HG02852 (cell line): Measurements from ENCODE around the gene DDN.

Experiments
- ATAC-seq: cut with Tn5 transposase; IDR thresholded peaks from one replicate; pipeline ENCODE4 v1.9.1; 2021; ENCODE audit warnings: mild to moderate bottlenecking, moderate library complexity; ENCODE audit not compliant: unreplicated experiment

The DDN gene

DNA sequence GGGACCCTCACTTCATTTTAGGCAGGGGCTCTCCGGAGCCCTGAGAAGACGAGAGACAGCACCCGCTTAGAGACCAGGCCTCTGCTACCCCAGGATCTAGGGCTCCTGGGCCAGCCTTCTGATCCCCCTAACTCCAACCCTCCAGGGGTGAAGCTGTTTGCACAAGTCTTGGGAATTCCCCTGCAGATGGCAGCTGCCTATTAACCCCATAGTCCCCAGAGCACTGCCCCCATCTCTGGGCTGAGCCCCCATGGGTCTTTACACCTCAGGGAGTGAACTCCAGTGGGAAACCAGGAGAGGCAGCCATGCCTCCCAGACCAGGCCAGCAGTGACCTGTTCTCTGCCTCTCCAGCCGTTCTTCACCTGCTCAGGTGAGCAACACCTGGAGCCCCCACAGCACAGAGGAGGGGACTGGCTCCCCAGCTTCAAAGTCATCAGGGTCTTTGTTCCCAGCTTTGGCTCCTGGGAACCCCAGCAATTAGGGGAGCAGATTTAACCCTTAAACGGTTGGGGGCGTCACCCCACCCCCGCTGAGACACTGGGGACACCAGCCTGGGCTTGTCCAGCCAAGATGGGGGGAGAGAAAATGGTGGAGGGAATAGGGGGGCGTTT is 29.9 kb downstream of the DDN start:
- no peak for ATAC-seq

DNA sequence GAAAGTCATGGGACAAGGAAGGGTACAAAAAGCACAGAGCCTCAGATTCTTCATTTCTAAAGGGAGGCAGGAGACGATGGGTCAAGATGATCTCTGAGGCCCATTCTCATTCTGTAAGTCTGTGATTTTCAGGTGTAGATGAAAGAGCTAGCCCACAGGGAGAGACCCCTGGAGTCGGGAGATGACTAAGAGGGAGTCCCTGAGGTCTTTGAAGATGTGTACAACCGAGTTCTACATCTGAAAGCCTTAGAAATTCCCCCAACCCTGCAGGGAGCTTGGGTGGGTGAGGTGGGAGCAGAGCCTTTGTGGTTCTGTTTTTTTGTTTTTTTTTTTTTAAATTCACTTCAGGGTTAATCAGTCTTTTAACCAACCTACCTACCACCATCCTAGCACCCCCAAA is 30.7 kb downstream of the DDN start:
- no peak for ATAC-seq

DNA sequence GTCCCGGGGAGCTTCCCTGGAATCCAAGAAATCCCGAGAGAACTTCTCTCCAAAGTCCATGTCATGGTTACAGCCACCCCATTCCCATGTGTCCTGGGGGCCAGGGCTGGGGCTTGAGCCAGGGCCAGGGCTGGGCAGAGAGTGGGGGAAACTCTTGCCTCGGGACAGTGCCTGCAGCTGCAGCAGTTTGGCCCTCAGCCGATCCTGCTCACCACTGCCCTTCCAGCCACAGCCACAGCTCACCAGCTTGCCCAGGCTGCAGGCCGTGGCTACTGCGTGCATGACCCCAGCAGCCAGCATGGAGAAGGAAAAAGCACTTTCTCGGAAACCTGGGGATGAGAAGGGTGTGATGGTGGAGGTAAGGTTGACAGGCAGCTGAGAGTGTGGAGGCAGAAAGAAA is 31.2 kb downstream of the DDN start:
- no peak for ATAC-seq

DNA sequence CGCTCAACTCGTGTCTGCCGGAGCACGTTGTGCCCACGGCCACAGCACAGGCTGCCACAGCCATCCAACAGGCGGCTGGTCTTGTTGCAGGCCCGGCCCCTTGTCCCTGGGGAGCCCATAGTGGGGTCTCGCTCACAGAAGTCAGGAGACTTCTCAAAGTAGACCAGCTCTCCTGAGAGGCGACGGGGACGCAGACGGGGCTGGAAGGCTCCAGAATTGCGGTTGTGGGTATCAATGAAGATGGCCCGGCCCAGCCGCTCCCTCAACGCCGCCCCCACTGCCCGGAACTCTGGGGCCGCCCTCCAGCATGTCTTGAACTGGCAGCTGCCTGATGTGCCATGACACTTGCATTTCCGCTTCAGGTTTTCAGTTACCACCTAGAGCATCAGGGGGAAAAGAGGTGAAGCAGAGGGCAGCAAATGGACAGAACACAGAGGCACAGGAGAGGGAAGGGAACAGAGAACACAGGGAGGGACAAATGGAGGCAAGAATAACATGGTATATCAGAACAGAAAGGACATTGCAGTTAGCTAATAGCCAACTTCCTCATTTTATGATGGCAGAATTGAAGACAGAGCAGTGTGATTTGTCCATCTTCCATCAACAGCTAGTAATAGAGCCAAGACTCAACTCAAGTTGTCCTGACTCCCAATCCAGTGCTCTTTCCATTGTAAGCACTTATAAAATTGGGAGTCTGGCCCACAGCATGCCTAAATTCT is 32.8 kb downstream of the DDN start:
- ATAC-seq, result no peak

DNA sequence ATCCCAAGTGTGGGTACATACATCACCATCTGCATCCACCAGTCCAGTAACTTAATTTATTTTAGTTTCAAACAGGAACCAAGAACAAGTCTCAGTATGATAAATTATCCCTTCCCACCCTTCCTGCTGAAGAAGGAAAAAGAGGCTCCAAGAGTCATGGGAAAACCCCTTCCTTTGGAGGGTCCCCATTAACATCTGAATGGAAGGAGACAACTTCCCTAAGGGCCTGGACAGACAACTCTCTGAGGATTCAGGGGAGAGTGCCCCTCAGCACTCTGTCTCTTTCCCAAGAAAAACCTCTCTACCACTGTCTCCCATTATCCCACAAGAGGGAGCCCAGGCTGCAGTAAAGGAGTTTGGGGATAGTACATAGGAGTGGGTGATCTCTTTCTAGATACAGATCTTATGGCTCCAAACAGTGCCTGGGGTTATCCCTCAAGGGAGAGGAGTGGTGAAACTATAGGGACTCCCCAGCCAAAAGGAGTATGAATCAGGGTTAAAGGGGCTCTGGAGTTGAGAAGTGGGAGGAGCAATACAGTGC is 33.8 kb downstream of the DDN start:
- no peak for ATAC-seq

DNA sequence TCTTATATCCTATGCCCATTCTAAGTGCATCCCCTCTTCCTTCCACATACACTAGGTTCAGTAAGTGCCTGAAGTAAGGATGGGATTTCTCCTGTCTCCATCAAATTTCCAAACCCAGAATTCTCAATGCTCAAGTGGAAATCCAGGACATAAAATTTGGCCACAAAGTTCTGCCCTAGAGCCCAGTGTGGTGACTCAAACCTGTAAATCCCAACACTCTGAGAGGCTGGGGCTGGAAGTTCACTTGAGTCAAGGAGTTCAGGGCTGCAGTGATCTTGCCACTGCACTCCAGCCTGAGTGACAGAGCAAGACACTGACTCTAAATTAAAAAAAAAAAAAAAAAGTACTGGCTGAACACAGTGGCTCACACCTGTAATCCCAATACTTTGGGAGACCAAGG is 37.4 kb downstream of the DDN start:
- ATAC-seq, result no peak

DNA sequence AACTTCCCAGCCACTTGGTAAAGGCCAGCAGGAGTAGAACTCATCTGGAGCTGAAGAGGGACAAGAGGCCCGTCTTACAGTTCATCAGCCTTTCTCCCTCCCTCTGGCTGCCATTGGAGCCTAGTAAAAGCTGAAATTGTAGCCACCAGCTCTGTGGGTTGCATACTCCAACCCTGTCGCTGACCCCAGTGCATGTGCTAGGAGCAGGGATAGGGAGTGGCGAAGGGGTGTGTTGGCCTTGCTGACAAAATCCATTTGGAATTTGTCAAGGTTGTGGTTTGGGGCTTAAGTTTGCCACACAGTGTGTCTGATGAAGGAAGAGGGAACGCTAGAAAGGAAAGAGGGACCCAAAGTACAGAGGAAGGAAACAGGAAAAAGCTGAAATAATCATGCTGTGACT is 37.8 kb downstream of the DDN start:
- ATAC-seq, result no peak

DNA sequence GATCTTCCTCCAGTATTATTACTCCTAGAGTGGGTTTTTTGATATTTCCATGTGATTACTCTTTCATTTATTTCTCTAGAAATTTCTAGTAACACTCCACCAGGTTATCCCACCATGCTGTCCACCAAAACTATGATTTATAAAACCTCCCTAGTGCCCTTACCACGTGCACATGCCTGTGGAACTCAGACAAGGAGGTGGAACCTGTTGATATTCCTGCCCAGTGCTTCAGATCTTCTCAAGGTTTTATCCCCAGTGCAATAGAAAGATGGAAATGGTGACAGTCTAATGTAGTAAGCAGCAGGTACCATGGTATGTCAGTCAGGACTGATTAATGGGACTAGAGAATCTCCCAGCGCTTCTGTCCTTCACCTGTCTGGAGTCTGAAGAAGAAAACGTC is 38.3 kb downstream of the DDN start:
- no peak for ATAC-seq

DNA sequence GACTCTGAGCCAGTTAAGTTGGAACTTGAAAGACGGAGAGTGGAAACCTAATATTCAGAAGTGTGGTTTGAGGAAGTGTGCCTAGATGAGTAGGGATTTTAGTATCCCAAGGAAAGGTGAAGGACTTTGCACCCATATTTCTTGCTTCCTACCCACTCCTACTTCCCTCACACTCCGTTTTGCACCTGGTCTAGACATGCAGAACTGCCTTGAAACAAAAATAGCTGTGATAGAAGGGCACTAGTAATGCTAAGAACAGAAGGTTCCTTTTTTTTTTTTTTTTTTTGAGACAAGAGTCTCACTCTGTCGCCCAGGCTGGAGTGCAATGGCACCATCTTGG is 41.2 kb downstream of the DDN start:
- no peak for ATAC-seq

DNA sequence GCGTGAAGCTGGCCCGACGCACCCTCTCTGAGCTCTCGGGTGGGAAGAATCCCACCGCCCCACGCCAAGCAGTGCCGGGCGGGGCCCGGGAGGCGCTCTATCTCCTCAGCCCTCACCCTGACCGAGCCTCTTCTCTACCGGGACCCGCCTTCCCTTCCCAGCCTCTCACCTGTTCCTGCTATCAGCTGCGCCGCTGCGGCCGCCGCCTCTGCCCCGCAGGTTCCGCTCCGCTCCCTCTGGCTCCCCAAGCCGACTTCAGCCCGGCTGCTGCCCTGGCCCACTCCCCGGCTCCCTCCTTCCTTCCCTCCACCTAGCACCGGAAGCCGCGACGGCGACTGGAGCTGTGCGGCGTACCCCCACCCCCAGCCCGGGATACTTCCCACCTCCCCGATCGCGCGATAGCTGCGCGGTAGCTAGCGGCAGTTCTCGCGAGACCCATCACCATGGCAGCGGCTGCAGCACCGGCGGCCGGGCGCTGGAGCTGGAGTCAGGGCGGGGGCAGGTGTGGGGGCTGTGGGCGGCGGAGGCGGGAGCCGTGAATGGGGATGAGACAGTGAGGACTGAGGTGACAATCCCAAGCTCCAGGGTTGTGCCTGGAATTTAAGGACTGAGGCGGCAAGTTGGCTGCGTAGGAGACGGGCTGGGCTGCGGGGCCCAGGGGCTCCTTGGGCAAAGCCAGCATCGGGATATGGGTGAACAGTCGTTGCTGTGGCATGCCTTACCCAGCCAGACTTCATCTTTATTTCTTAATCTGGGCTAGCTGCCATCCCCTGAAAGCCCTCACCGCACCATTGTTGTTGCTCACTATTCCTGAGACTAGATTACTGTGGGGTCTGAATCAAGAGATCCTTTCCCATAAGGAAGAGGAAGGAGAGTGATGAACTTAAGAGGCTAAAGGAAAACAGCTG is 41.8 kb downstream of the DDN start, which contains the start of gene ARF3:
Gene ARF3, minus strand, starts transcription at position 347 of the 908 bp plus-strand sequence. CDS start 16,392 bp downstream, outside the sequence.
- ATAC-seq, result peak; percentile 82

DNA sequence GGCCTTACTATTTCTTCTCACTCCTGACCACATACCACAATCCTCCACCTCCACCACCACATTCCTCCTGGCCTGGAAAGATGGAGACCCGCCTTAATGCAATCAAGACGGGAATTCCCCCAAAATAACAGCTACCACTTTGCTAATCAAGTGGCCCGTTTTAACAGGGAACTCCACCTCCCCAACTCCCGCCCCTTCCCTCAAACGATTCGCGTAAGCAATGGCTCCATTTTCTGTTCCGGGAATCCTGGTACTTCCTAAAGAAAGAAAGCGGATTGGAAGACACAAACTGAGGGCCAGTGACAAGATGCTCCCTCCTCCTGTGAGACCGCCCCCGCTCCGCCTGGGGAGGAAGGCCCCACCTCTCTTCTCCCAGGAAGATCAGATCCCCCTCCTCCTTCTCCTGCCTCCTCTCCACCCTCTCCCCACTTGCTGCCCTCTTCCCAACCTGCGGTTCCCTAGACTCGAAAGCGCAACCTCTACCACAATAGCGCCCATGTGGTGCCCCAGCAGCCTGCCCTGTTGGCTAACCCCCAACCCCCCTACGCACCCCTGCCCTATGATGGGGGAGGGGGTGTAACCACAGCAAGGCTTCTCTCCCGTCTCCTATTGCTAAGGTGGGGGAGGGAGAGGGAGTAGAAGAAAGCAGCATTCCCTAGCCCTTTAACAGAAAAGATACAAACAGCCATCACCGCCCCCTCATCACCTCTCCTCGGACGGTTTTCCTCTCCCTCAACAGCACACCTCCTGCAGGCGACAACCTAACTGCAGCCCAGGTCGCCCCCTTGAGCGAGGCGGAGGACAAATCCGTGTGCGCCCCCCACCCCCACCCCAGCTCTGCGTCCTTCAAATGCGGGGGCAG is 42.7 kb downstream of the DDN start:
- peak; percentile 19 for ATAC-seq

DNA sequence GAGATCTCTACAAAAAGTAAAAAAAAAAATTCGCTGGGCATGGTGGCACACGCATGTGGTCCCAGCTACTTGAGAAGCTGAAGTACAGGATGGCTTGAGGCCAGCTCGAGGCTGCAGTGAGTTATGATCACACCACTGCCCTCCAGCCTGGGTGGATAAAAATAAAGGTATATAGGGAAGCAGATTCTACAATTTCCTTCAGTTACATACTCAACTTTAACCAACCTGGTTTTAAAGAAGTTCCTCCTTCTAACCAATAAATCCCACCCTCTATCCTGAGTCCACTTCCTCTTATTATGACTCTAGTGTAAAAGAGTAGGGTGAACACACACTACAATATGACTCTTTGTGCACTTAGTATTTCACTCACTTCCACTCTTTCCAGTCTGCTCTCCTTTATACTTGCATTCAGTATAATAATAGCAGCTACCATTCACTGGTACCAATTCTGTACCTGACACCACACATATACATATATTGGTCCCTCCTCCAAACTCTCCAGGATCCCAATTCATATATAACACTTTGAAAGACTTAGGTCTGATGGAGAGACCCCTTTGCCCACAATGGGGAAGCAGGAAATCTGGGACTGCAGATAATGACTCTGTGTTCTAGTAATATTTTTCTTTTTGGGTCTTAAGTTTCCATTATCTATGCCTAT is 44.2 kb downstream of the DDN start:
- no peak for ATAC-seq

DNA sequence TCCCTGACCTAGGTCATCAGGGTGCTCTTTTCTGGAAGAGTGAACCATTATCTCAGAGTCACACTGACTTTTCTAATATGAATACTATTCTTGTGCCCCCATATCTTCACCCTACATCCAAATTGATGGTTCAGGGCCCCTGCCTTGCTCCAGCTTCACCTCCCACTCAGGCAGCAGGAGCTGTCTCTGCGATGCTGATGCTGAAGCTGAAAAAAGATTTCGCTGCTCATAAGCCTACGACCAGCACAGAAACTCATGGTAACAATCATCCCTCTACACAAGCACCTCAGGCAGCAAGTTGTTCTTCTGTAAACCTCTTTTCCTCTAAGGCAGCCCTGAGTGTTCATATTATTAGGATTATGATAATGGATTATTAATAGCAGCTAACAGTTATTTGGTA is 45.1 kb downstream of the DDN start:
- no peak for ATAC-seq

DNA sequence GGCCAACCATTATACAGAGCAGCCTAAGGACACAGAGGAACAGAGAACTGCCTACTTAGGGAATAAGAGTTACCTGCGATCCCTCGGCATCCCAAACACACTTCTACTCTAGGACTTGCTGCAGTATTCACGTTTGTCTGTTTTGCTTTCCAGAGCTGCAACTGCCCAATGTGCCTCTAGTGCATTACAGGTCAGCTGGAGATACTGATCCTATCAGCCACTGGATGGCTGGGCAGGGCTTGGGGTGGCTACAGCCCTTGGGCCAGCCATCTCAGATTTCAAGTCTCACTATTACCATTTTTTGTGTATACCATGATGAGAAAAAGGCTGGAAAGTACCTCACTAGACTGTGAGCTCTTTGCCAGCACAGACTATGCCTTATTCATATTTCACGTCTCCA is 46.5 kb downstream of the DDN start:
- no peak for ATAC-seq

DNA sequence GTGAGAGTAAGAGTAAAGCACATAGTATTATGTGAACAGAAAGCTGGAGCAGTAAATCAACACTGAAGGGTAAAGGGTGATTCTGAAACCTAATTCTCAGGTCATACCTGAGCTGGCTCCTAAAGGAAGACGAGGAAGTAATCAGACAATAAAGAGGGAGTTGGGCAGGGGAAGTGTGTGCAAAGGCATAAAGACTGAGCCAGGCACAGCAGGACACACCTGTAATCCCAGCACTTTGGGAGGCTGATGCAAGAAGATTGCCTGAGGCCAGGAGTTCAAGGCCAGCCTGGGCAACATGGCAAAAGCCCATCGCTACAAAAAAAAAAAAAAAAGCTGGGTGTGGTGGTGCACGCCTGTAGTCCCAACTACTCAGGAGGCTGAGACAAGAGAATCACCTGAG is 51.4 kb downstream of the DDN start:
- no peak for ATAC-seq

DNA sequence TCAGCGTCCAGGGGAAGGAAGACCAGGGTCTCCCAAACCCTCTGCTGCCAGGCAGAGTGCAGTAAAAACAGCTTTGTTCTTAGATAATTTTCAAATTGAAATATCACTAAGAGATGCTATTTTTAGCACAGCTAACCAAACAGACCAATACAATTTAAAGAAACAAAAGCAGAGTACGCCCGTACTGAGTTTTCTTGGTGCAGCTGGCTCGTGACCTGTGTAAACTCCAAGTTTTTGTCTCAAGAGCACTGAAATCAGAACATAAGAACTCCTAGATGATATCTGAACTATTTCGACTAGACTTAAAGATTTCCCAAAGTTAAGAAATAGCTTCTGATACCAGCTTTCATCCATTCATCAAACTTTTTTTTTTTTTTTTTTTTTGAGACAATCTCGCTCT is 52.2 kb downstream of the DDN start:
- ATAC-seq, result no peak

DNA sequence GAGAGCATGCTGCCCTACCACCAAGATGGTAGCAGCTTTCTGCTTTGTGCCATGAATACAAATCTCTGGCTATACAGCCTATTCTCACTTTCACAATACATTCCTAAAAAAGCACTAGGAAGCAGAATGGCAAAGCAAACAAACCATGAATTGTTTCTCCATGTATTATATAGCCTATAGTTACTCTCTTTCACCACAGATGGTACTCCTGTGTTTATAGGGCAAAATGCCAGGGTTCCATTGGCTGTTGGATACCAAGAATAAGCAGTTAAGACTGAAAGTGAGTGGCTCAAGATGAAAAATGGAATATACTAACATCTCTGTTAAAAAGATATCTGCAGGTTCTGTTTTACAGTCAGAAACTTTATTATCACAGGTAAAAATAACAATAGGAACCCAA is 53.0 kb downstream of the DDN start:
- no peak for ATAC-seq
